Erythroblast (primary cell): ENCODE data around the gene TAS1R2.

ENCODE experiments used
- GATA1 ChIP-seq: IDR thresholded peaks from 2 replicates; pipeline ENCODE4 v1.6.1; 2011; ENCODE audit warnings: low read depth, mild to moderate bottlenecking, control low read depth, low read length, moderate library complexity
- POLR2A ChIP-seq: IDR thresholded peaks from 2 replicates; pipeline ENCODE4 v1.6.1; 2011; ENCODE audit warnings: mild to moderate bottlenecking, low read length

GRCh38 chr1:18885311-18886002 lies 26.0 kb upstream of the TAS1R2 start:
- TF ChIP-seq POLR2A (no peak), GATA1 (no peak)
